IMR-90 (cell line): Measurements from ENCODE around the gene HHIPL1. TPM values are rescaled to one million over a fixed set of nuclear protein-coding genes. Genes with fewer than 3 reads are reported as not detected.

Experiments
- ATAC-seq: fragments of 200-7000 bp; cut with Tn5 transposase; 2 replicates; pipeline ENCODE4 v1.9.1; 2020; ENCODE audit warnings: low read depth, mild to moderate bottlenecking, moderate library complexity
- BruUV-seq: library from RNA; stranded (reverse); fragments of 400-500 nt; replicated peaks from 2 replicates; lab custom pipeline; 2021; lab: Mats Ljungman, UMichigan
- CTCF ChIA-PET: fragments of 300-600 bp; formaldehyde crosslinking; extraction: SDS; loops from one replicate; lab custom pipeline; 2021; ENCODE audit warnings: antibody characterized with exemption; lab: Yijun Ruan, JAX
- POLR2A ChIA-PET: fragments of 300-600 bp; sonication (Branson Sonifier 250); formaldehyde crosslinking; loops from one replicate; lab custom pipeline; 2022; ENCODE audit warnings: antibody characterized with exemption; ENCODE audit not compliant: unreplicated experiment; lab: Charles Lee
- DNase-seq: peaks from one replicate; pipeline ENCODE4 v3.0.0; 2013
- H2AFZ ChIP-seq: replicated peaks from 2 replicates; pipeline ENCODE3; 2013; ENCODE audit warnings: low read length, mild to moderate bottlenecking; ENCODE audit not compliant: poor library complexity
- H2AK5ac ChIP-seq: 2 replicates; pipeline ENCODE4 v1.6.1; 2013; ENCODE audit warnings: low read depth, low read length, inconsistent platforms
- H2AK9ac ChIP-seq: replicated peaks from 2 replicates; pipeline ENCODE3; 2013; ENCODE audit warnings: mild to moderate bottlenecking, low read depth, low read length, moderate library complexity; ENCODE audit not compliant: poor library complexity
- H2BK120ac ChIP-seq: 2 replicates; pipeline ENCODE4 v1.6.1; 2013; ENCODE audit warnings: low read depth, low read length, inconsistent platforms
- H2BK15ac ChIP-seq: 3 replicates; pipeline ENCODE4 v1.6.1; 2013; ENCODE audit warnings: low read depth, low read length, inconsistent platforms
- H2BK20ac ChIP-seq: 2 replicates; pipeline ENCODE4 v1.6.1; 2013; ENCODE audit warnings: low read depth, mild to moderate bottlenecking, inconsistent platforms, low read length, moderate library complexity
- H2BK5ac ChIP-seq: 2 replicates; pipeline ENCODE4 v1.6.1; 2013; ENCODE audit warnings: mild to moderate bottlenecking, low read depth, low read length, inconsistent platforms; ENCODE audit not compliant: poor library complexity, severe bottlenecking
- H3K14ac ChIP-seq: replicated peaks from 2 replicates; pipeline ENCODE4 v1.6.1; 2013; ENCODE audit warnings: low read depth, low read length, inconsistent platforms
- H3K18ac ChIP-seq: 2 replicates; pipeline ENCODE4 v1.6.1; 2013; ENCODE audit warnings: low read depth, low read length, control low read depth
- H3K23ac ChIP-seq: 2 replicates; pipeline ENCODE4 v1.6.1; 2013; ENCODE audit warnings: low read depth, low read length, inconsistent platforms
- H3K27ac ChIP-seq: 2 replicates; pipeline ENCODE4 v1.5.1; 2013; ENCODE audit warnings: mild to moderate bottlenecking, control low read depth, low read length; ENCODE audit not compliant: insufficient read depth
- H3K27me3 ChIP-seq: 2 replicates; pipeline ENCODE4 v1.6.1; 2013; ENCODE audit warnings: low read length; ENCODE audit not compliant: control insufficient read depth, insufficient read depth
- H3K36me3 ChIP-seq: 2 replicates; pipeline ENCODE4 v1.6.1; 2013; ENCODE audit warnings: low read length, mixed read lengths; ENCODE audit not compliant: control insufficient read depth, insufficient read depth
- H3K4ac ChIP-seq: 2 replicates; pipeline ENCODE4 v1.6.1; 2013; ENCODE audit warnings: low read depth, low read length, inconsistent platforms
- H3K4me1 ChIP-seq: 2 replicates; pipeline ENCODE4 v1.6.1; 2013; ENCODE audit warnings: low read length, mixed read lengths; ENCODE audit not compliant: control insufficient read depth, insufficient read depth
- H3K4me2 ChIP-seq: 2 replicates; pipeline ENCODE4 v1.6.1; 2013; ENCODE audit warnings: low read depth, mild to moderate bottlenecking, control low read depth, low read length, moderate library complexity
- H3K4me3 ChIP-seq: 2 replicates; pipeline ENCODE4 v1.5.1; 2013; ENCODE audit warnings: low read depth, mild to moderate bottlenecking, control low read depth, low read length, moderate library complexity; ENCODE audit not compliant: insufficient read depth
- H3K56ac ChIP-seq: 2 replicates; pipeline ENCODE4 v1.6.1; 2013; ENCODE audit warnings: low read length, inconsistent platforms; ENCODE audit not compliant: insufficient read depth; ENCODE audit errors: extremely low read depth
- H3K79me1 ChIP-seq, 2 experiments: 2 replicates each; pipeline ENCODE4 v1.6.1; 2013; ENCODE audit warnings: low read length in 2 of 2, inconsistent platforms in 1 of 2, low read depth in 1 of 2
- H3K9ac ChIP-seq: 2 replicates; pipeline ENCODE4 v1.6.1; 2013; ENCODE audit warnings: low read depth, low read length, control low read depth
- H3K9me1 ChIP-seq: 2 replicates; pipeline ENCODE4 v1.6.1; 2013; ENCODE audit warnings: low read length, inconsistent platforms; ENCODE audit not compliant: insufficient read depth
- H3K9me3 ChIP-seq: 2 replicates; pipeline ENCODE4 v1.6.1; 2013; ENCODE audit warnings: low read length; ENCODE audit not compliant: control insufficient read depth, insufficient read depth
- H4K20me1 ChIP-seq: 2 replicates; pipeline ENCODE4 v1.6.1; 2013; ENCODE audit warnings: low read length, inconsistent platforms; ENCODE audit not compliant: insufficient read depth
- H4K5ac ChIP-seq: 2 replicates; pipeline ENCODE4 v1.6.1; 2013; ENCODE audit warnings: mild to moderate bottlenecking, low read depth, low read length, control low read depth
- H4K8ac ChIP-seq, 2 experiments: 2 replicates each; pipeline ENCODE4 v1.6.1; 2013; ENCODE audit warnings: low read depth in 2 of 2, low read length in 2 of 2, control low read depth in 1 of 2, inconsistent platforms in 1 of 2
- H4K91ac ChIP-seq: 2 replicates; pipeline ENCODE4 v1.6.1; 2013; ENCODE audit warnings: low read depth, low read length, inconsistent platforms; ENCODE audit not compliant: insufficient read depth
- BHLHE40 ChIP-seq: fragments of 150-350 bp; IDR thresholded peaks from 2 replicates; pipeline ENCODE4 v1.6.1; 2016; ENCODE audit warnings: mild to moderate bottlenecking, low read depth, low read length
- CHD1 ChIP-seq: IDR thresholded peaks from 2 replicates; pipeline ENCODE4 v1.6.1; 2012; ENCODE audit warnings: low read depth, low read length, improper control_type of control experiment
- FOS ChIP-seq: fragments of 150-350 bp; IDR thresholded peaks from 2 replicates; pipeline ENCODE4 v1.6.1; 2016; ENCODE audit warnings: low read depth, low read length
- MAFK ChIP-seq: IDR thresholded peaks from 2 replicates; pipeline ENCODE4 v1.6.1; 2012; ENCODE audit warnings: low read depth, low read length, improper control_type of control experiment
- MAZ ChIP-seq: IDR thresholded peaks from 2 replicates; pipeline ENCODE4 v1.6.1; 2012; ENCODE audit warnings: low read depth, mild to moderate bottlenecking, low read length, improper control_type of control experiment, moderate library complexity, borderline replicate concordance
- MXI1 ChIP-seq: IDR thresholded peaks from 2 replicates; pipeline ENCODE4 v1.6.1; 2012; ENCODE audit warnings: low read depth, mild to moderate bottlenecking, low read length, moderate library complexity, borderline replicate concordance
- NFE2L2 ChIP-seq: fragments of 150-350 bp; IDR thresholded peaks from 2 replicates; pipeline ENCODE4 v1.6.1; 2016; ENCODE audit warnings: low read depth, mild to moderate bottlenecking, low read length
- POLR2A ChIP-seq: IDR thresholded peaks from 2 replicates; pipeline ENCODE4 v1.6.1; 2012; ENCODE audit warnings: mild to moderate bottlenecking, low read depth, low read length
- RAD21 ChIP-seq: IDR thresholded peaks from 2 replicates; pipeline ENCODE4 v1.6.1; 2012; ENCODE audit warnings: low read length, improper control_type of control experiment
- RCOR1 ChIP-seq: IDR thresholded peaks from 2 replicates; pipeline ENCODE4 v1.6.1; 2012; ENCODE audit warnings: mild to moderate bottlenecking, low read length, improper control_type of control experiment; ENCODE audit not compliant: insufficient replicate concordance
- RFX5 ChIP-seq: IDR thresholded peaks from 2 replicates; pipeline ENCODE4 v1.8.0; 2012; ENCODE audit warnings: low read depth, mild to moderate bottlenecking, low read length, moderate library complexity
- SMC3 ChIP-seq: fragments of 150-350 bp; IDR thresholded peaks from 2 replicates; pipeline ENCODE4 v1.6.1; 2016; ENCODE audit warnings: low read depth, mild to moderate bottlenecking, antibody characterized with exemption, low read length, moderate library complexity
- WGBS, 2 experiments: methylation state at CpG; one replicate each; pipeline versions ENCODE4 v1.1.5 to v1.1.7; 2013; ENCODE audit warnings: missing lambda C conversion rate in 2 of 2; ENCODE audit not compliant: insufficient read length in 1 of 2; ENCODE audit errors: extremely low coverage in 2 of 2; 5-methylcytosine and 5-hydroxymethylcytosine counted together
- dilution Hi-C: fragments of 300-500 bp; cut with HindIII; formaldehyde crosslinking; loops from one replicate; pipeline ENCODE4 v1.14.3; 2018; ENCODE audit warnings: low sequenced_read_pairs; ENCODE audit not compliant: unreplicated experiment
- in situ Hi-C: fragments of 300-500 bp; cut with MboI; formaldehyde crosslinking; loops from 3 replicates; pipeline ENCODE4 v1.14.3; 2019; ENCODE audit warnings: low sequenced_read_pairs, inconsistent platforms, mixed read lengths
- intact Hi-C: fragments of 100-400 bp; cut with micrococcal nuclease; formaldehyde crosslinking; loops from 2 replicates; pipeline ENCODE4 v1.10.0; 2022
- polyA plus RNA-seq, 3 experiments: library from polyadenylated mRNA; depleted of rRNA; stranded (reverse); fragments of >200 nt; gene quantifications; 2 replicates each; pipeline ENCODE4 v1.2.3, GENCODE V29; 2012; ENCODE audit warnings: low replicate concordance in 1 of 3
- total RNA-seq: library from RNA; depleted of rRNA; stranded (reverse); fragments of >200 nt; gene quantifications from 2 replicates; pipeline ENCODE4 v1.2.3, GENCODE V29; 2012
- TF ChIP-seq, protein P1 (sequence below): fragments of 150-350 bp; IDR thresholded peaks from 2 replicates; pipeline ENCODE4 v1.6.1; 2017; ENCODE audit warnings: mild to moderate bottlenecking, antibody characterized with exemption, low read length, low read depth
- TF ChIP-seq, protein P2 (sequence below): fragments of 150-350 bp; IDR thresholded peaks from 2 replicates; pipeline ENCODE4 v1.6.1; 2016; ENCODE audit warnings: low read depth, mild to moderate bottlenecking, low read length, moderate library complexity, borderline replicate concordance
- TF ChIP-seq, protein P3 (sequence below): conservative IDR thresholded peaks from 2 replicates; pipeline ENCODE4 v1.5.1; 2012; ENCODE audit warnings: mild to moderate bottlenecking, low read depth, low read length, improper control_type of control experiment

Gene HHIPL1
- total and polyA plus RNA-seq, 2 of the 4 experiments (the other 2 are of a cell fraction) = 0.65 to 0.72 TPM

DNA sequence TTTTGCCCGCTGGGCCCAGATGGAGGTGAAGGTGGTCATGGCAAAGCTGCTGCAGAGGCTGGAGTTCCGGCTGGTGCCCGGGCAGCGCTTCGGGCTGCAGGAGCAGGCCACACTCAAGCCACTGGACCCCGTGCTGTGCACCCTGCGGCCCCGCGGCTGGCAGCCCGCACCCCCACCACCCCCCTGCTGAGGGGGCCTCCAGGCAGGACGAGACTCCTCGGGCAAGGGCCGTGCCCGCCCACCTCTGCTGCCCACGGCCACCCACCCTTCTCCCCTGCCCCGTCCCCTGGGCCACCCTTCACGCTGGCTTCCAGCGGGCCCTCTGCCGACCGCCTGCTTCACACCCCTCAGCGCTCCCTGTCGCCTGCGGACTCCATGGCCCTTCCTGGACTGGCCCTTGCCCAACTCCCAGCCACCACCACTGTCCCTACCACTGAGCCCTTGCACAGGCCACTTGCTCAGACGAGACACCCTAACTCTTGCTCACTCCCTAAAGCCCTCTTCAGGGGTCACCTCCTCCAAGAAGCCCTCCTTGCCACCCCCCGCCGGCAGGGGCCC lies 81.7 kb downstream of the HHIPL1 start:
- Histone ChIP-seq H3K4me1 (peaks cover 3% of the 10 kb centered on the region; the same call in 1 of the 2 replicates), H3K4me2 (no peak overlapping the region), H3K56ac (no peak overlapping the region), H3K4me3 (no peak overlapping the region), H2BK120ac (no peak overlapping the region), H2AK5ac (no peak overlapping the region), H4K5ac (no peak overlapping the region), H2AK9ac (no peak overlapping the region), H3K14ac (no peak overlapping the region), H3K79me1 (no peaks in the 10 kb centered on the region), H3K23ac (no peak overlapping the region), H3K27me3 (peaks cover 14% of the 10 kb centered on the region), H2BK20ac (no peak overlapping the region), H3K36me3 (no peaks in the 10 kb centered on the region), H3K27ac (no peak overlapping the region), H3K9me1 (no peaks in the 10 kb centered on the region), H3K9me3 (no peaks in the 10 kb centered on the region), H4K91ac (no peak overlapping the region), H4K20me1 (no peaks in the 10 kb centered on the region), H2BK5ac (no peak overlapping the region), H4K8ac (no peak overlapping the region), H3K4ac (no peak overlapping the region), H3K9ac (no peak overlapping the region), H2BK15ac (no peak overlapping the region), H2AFZ (no peak overlapping the region), H3K18ac (no peak overlapping the region)
- in situ Hi-C loops (no loop called here), intact Hi-C loops (no loop called here), dilution Hi-C loops (no loop called here)
- TF ChIP-seq SMC3 (no peak), MAFK (no peak), CHD1 (no peak), FOS (no peak), RAD21 (no peak), MAZ (no peak), RCOR1 (no peak), RFX5 (no peak), NFE2L2 (no peak), MXI1 (no peak), POLR2A (no peak), BHLHE40 (no peak)
- TF ChIP-seq, protein P1, sequence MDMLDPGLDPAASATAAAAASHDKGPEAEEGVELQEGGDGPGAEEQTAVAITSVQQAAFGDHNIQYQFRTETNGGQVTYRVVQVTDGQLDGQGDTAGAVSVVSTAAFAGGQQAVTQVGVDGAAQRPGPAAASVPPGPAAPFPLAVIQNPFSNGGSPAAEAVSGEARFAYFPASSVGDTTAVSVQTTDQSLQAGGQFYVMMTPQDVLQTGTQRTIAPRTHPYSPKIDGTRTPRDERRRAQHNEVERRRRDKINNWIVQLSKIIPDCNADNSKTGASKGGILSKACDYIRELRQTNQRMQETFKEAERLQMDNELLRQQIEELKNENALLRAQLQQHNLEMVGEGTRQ = no peak
- TF ChIP-seq, protein P2, sequence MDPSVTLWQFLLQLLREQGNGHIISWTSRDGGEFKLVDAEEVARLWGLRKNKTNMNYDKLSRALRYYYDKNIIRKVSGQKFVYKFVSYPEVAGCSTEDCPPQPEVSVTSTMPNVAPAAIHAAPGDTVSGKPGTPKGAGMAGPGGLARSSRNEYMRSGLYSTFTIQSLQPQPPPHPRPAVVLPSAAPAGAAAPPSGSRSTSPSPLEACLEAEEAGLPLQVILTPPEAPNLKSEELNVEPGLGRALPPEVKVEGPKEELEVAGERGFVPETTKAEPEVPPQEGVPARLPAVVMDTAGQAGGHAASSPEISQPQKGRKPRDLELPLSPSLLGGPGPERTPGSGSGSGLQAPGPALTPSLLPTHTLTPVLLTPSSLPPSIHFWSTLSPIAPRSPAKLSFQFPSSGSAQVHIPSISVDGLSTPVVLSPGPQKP = no peak
- TF ChIP-seq, protein P3, sequence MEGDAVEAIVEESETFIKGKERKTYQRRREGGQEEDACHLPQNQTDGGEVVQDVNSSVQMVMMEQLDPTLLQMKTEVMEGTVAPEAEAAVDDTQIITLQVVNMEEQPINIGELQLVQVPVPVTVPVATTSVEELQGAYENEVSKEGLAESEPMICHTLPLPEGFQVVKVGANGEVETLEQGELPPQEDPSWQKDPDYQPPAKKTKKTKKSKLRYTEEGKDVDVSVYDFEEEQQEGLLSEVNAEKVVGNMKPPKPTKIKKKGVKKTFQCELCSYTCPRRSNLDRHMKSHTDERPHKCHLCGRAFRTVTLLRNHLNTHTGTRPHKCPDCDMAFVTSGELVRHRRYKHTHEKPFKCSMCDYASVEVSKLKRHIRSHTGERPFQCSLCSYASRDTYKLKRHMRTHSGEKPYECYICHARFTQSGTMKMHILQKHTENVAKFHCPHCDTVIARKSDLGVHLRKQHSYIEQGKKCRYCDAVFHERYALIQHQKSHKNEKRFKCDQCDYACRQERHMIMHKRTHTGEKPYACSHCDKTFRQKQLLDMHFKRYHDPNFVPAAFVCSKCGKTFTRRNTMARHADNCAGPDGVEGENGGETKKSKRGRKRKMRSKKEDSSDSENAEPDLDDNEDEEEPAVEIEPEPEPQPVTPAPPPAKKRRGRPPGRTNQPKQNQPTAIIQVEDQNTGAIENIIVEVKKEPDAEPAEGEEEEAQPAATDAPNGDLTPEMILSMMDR = no peak
- ChIA-PET POLR2A (no interaction called here), CTCF (no interaction called here)
- 60% methylated on average over 2 of the region's 26 CpGs; no CpG with 5 or more reads in 1 of the 2 experiments for WGBS, 2 experiments
- no peak for ATAC-seq
- no peak for DNase-seq
- BruUV-seq = no TSS peak
